ENCODE measurements around the gene RGS16.

Gene RGS16

GRCh38 chr1:182584746-182585145, 19.4 kb downstream of the RGS16 start:
- no peak for FAIRE-seq
- DNase-seq (ENCODE audit: insufficient read length, low spot score), result no peak
- TF ChIP-seq CTCF (IDR thresholded peaks at IDR 0.05; ENCODE audit: insufficient read depth, missing control alignments), result no peak

GRCh38 chr1:182580736-182581135, 23.5 kb downstream of the RGS16 start:
- DNase-seq (ENCODE audit: insufficient read length, low spot score) (peak; percentile 64), FAIRE-seq (peak; percentile 95)
- TF ChIP-seq CTCF (IDR thresholded peaks at IDR 0.05; ENCODE audit: insufficient read depth, missing control alignments), result no peak

GRCh38 chr1:182575540-182576149, 28.5 kb downstream of the RGS16 start:
- DNase-seq (ENCODE audit: insufficient read length, low spot score) (no peak), FAIRE-seq (peak; percentile 44)

GRCh38 chr1:182574156-182574555, 30.0 kb downstream of the RGS16 start:
- TF ChIP-seq CTCF (IDR thresholded peaks at IDR 0.05; ENCODE audit: insufficient read depth, missing control alignments), result no peak
- DNase-seq (ENCODE audit: insufficient read length, low spot score) (no peak), FAIRE-seq (no peak)

More at GRCh38 chr1:182575540-182576149, 28.5 kb downstream of the RGS16 start:
- TF ChIP-seq CTCF (IDR thresholded peaks at IDR 0.05; ENCODE audit: insufficient read depth, missing control alignments), result no peak

- no peak for TF ChIP-seq CTCF (IDR thresholded peaks at IDR 0.05; ENCODE audit: insufficient read depth, missing control alignments)
- DNase-seq (ENCODE audit: insufficient read length, low spot score) (no peak), FAIRE-seq (no peak)
These were observed 33.6 kb downstream of the RGS16 start for GRCh38 chr1:182570611-182570970.

GRCh38 chr1:182569939-182570610, 34.1 kb downstream of the RGS16 start:
- TF ChIP-seq CTCF (IDR thresholded peaks at IDR 0.05; ENCODE audit: insufficient read depth, missing control alignments), result no peak
- no peak for FAIRE-seq
- DNase-seq (ENCODE audit: insufficient read length, low spot score), result no peak

- FAIRE-seq (no peak), DNase-seq (ENCODE audit: insufficient read length, low spot score) (no peak)
- TF ChIP-seq CTCF (IDR thresholded peaks at IDR 0.05; ENCODE audit: insufficient read depth, missing control alignments), result no peak
These were observed 35.4 kb downstream of the RGS16 start for GRCh38 chr1:182568647-182569284.
